Measurements from ENCODE around the gene HOXD4. TPM values are rescaled to one million over a fixed set of nuclear protein-coding genes. Genes with fewer than 3 reads are reported as not detected.

HOXD4 gene
- total and polyA plus RNA-seq, 2 of the 4 experiments (the other 2 are of a cell fraction) = not detected

DNA sequence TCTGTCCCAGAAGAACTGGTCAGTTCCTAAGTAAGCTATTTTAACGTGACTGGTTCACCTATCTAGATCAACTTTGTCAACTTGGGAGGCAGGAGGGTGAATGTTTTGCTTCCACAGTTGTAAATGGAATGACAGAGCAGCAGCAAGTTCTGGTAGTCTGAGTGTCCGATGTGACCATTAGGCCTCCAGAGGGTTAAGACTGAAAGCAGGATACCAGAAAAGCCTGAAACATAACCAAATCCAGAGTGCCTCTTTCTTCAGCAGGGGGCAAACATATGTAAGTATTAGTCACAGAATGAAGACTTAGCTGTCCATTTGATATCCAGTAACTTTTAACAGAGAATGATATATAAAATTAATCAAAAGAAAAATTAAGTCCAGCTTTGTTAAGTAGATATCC is 14.9 kb downstream of the HOXD4 start:
- H2AK5ac ChIP-seq (ENCODE audit: low read depth, low read length) = no peak overlapping the region
- no peak overlapping the region for H3K14ac ChIP-seq (replicated peaks; ENCODE audit: low read depth, low read length)
- no peak overlapping the region for H3K27ac ChIP-seq (ENCODE audit: insufficient read depth, low read length)
- no peak overlapping the region for H3K4me2 ChIP-seq (ENCODE audit: low read depth, low read length)
- no TSS peak for BruUV-seq (replicated peaks)
- CTCF ChIA-PET = no interaction called here
- intact Hi-C loops (cut with micrococcal nuclease) = no loop called here
- H3K9ac ChIP-seq (ENCODE audit: low read depth, low read length) = no peak overlapping the region
- no peaks in the 10 kb centered on the region for H4K20me1 ChIP-seq (ENCODE audit: insufficient read depth, low read length)
- no peaks in the 10 kb centered on the region for H3K79me1 ChIP-seq (ENCODE audit: low read depth in 1 of 2, low read length in 2 of 2)
- ATAC-seq (ENCODE audit: low read depth) (no peak), DNase-seq (no peak)
- H3K18ac ChIP-seq (ENCODE audit: low read depth, low read length) = no peak overlapping the region
- no peak overlapping the region for H3K4me3 ChIP-seq (ENCODE audit: insufficient read depth, low read depth, low read length)
- no peak overlapping the region for H2AFZ ChIP-seq (replicated peaks; ENCODE audit: low read length, poor library complexity)
- TF ChIP-seq, protein P1, sequence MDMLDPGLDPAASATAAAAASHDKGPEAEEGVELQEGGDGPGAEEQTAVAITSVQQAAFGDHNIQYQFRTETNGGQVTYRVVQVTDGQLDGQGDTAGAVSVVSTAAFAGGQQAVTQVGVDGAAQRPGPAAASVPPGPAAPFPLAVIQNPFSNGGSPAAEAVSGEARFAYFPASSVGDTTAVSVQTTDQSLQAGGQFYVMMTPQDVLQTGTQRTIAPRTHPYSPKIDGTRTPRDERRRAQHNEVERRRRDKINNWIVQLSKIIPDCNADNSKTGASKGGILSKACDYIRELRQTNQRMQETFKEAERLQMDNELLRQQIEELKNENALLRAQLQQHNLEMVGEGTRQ (IDR thresholded peaks at IDR 0.05; ENCODE audit: low read depth, low read length) = no peak
- TF ChIP-seq, protein P2, sequence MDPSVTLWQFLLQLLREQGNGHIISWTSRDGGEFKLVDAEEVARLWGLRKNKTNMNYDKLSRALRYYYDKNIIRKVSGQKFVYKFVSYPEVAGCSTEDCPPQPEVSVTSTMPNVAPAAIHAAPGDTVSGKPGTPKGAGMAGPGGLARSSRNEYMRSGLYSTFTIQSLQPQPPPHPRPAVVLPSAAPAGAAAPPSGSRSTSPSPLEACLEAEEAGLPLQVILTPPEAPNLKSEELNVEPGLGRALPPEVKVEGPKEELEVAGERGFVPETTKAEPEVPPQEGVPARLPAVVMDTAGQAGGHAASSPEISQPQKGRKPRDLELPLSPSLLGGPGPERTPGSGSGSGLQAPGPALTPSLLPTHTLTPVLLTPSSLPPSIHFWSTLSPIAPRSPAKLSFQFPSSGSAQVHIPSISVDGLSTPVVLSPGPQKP (IDR thresholded peaks at IDR 0.05; ENCODE audit: borderline replicate concordance, low read depth, low read length) = no peak
- TF ChIP-seq POLR2A (IDR thresholded peaks at IDR 0.05; ENCODE audit: low read depth, low read length) (no peak), FOS (IDR thresholded peaks at IDR 0.05; ENCODE audit: low read depth, low read length) (no peak), RAD21 (IDR thresholded peaks at IDR 0.05; ENCODE audit: low read length) (no peak), MXI1 (IDR thresholded peaks at IDR 0.05; ENCODE audit: borderline replicate concordance, low read depth, low read length) (no peak), SMC3 (IDR thresholded peaks at IDR 0.05; ENCODE audit: low read depth, low read length) (no peak), RFX5 (IDR thresholded peaks at IDR 0.05; ENCODE audit: low read depth, low read length) (no peak), MAZ (IDR thresholded peaks at IDR 0.05; ENCODE audit: borderline replicate concordance, low read depth, low read length) (no peak)
- no peak overlapping the region for H2BK15ac ChIP-seq (ENCODE audit: low read depth, low read length)
- 0% methylated on average over 1 of the region's 2 CpGs; no CpG with 5 or more reads in 1 of the 2 experiments for WGBS, 2 experiments (ENCODE audit: extremely low coverage in 2 of 2, insufficient read length in 1 of 2)
- no peak overlapping the region for H3K56ac ChIP-seq (ENCODE audit: extremely low read depth, insufficient read depth, low read length)
- dilution Hi-C loops (cut with HindIII; ENCODE audit: low sequenced_read_pairs, unreplicated experiment) = no loop called here
- H2BK20ac ChIP-seq (ENCODE audit: low read depth, low read length) = no peak overlapping the region
- no peaks in the 10 kb centered on the region for H3K36me3 ChIP-seq (ENCODE audit: control insufficient read depth, insufficient read depth, low read length)
- no peak overlapping the region for H4K5ac ChIP-seq (ENCODE audit: low read depth, low read length)
- no peaks in the 10 kb centered on the region for H3K4me1 ChIP-seq (ENCODE audit: control insufficient read depth, insufficient read depth, low read length)
- POLR2A ChIA-PET (ENCODE audit: unreplicated experiment) = no interaction called here
- H3K27me3 ChIP-seq (ENCODE audit: control insufficient read depth, insufficient read depth, low read length) = peaks cover 63% of the 10 kb centered on the region
- in situ Hi-C loops (cut with MboI; ENCODE audit: low sequenced_read_pairs) = no loop called here
- peaks cover 11% of the 10 kb centered on the region for H3K9me3 ChIP-seq (ENCODE audit: control insufficient read depth, insufficient read depth, low read length)
- H3K4ac ChIP-seq (ENCODE audit: low read depth, low read length) = no peak overlapping the region
- H2BK5ac ChIP-seq (ENCODE audit: low read depth, low read length, poor library complexity, severe bottlenecking) = no peak overlapping the region
- H4K91ac ChIP-seq (ENCODE audit: insufficient read depth, low read depth, low read length) = no peak overlapping the region
- H3K9me1 ChIP-seq (ENCODE audit: insufficient read depth, low read length) = no peaks in the 10 kb centered on the region
- no peak overlapping the region for H3K23ac ChIP-seq (ENCODE audit: low read depth, low read length)
- H4K8ac ChIP-seq (ENCODE audit: low read depth in 2 of 2, low read length in 2 of 2) = no peak overlapping the region
- H2BK120ac ChIP-seq (ENCODE audit: low read depth, low read length) = no peak overlapping the region
- no peak overlapping the region for H2AK9ac ChIP-seq (replicated peaks; ENCODE audit: low read depth, low read length, poor library complexity)
